ENCODE results near the gene GOLGA8M.
"Not testable (repeated sequence)": the region's sequence is repeated elsewhere in the genome, so short reads cannot be mapped to it uniquely, and the experiment has no call there.

The GOLGA8M gene

GRCh38 chr15:28655329-28656017 is 56.7 kb downstream of the GOLGA8M start:
- not testable (repeated sequence) for DNase-seq

GRCh38 chr15:28654194-28654593 is 58.0 kb downstream of the GOLGA8M start:
- not testable (repeated sequence) for DNase-seq

- DNase-seq: not testable (repeated sequence)
These were observed 59.7 kb downstream of the GOLGA8M start for GRCh38 chr15:28652538-28652937.

All from NCI-H774 (cell line).